OCI-LY1 (cell line): Measurements from ENCODE around the gene AICDA.

ENCODE experiments used
- H2AFZ ChIP-seq: fragments of 200-600 bp; sonication (generic), shearing (Covaris generic); 2 replicates; pipeline ENCODE4 v1.6.0; 2014; ENCODE audit warnings: antibody characterized with exemption, mild to moderate bottlenecking, low read length
- H3F3A ChIP-seq: fragments of 200-600 bp; sonication (generic), shearing (Covaris generic); 2 replicates; pipeline ENCODE4 v1.6.0; 2014; ENCODE audit warnings: mild to moderate bottlenecking, antibody characterized with exemption, low read length, moderate library complexity; ENCODE audit not compliant: insufficient read depth
- H3K27ac ChIP-seq: fragments of 200-600 bp; sonication (generic); 2 replicates; pipeline ENCODE4 v1.5.1; 2014; ENCODE audit warnings: low read length, mixed run types, mild to moderate bottlenecking, low read depth; ENCODE audit not compliant: poor library complexity, severe bottlenecking
- H3K27me3 ChIP-seq: fragments of 200-600 bp; sonication (generic); 2 replicates; pipeline ENCODE4 v1.6.0; 2014; ENCODE audit warnings: antibody characterized with exemption, mild to moderate bottlenecking, low read length, moderate library complexity; ENCODE audit not compliant: insufficient read depth
- H3K36me3 ChIP-seq: fragments of 200-600 bp; sonication (generic); 2 replicates; pipeline ENCODE4 v1.6.1; 2014; ENCODE audit warnings: mild to moderate bottlenecking, antibody characterized with exemption, low read length, moderate library complexity, mixed read lengths; ENCODE audit not compliant: insufficient read depth
- H3K4me1 ChIP-seq: fragments of 200-600 bp; sonication (generic); 2 replicates; pipeline ENCODE4 v1.5.1; 2014; ENCODE audit warnings: mild to moderate bottlenecking, low read length, moderate library complexity; ENCODE audit not compliant: insufficient read depth, severe bottlenecking
- H3K4me2 ChIP-seq: fragments of 200-600 bp; sonication (generic), shearing (Covaris generic); 2 replicates; pipeline ENCODE4 v1.6.1; 2014; ENCODE audit warnings: low read length
- H3K4me3 ChIP-seq: fragments of 200-600 bp; sonication (generic); 2 replicates; pipeline ENCODE4 v1.5.1; 2014; ENCODE audit warnings: low read length, low read depth, mild to moderate bottlenecking, mixed read lengths; ENCODE audit not compliant: poor library complexity, severe bottlenecking
- H3K79me2 ChIP-seq: fragments of 200-600 bp; shearing (Covaris generic); 2 replicates; pipeline ENCODE4 v1.6.1; 2016; ENCODE audit warnings: mixed run types, low read length, mixed read lengths; ENCODE audit not compliant: insufficient read depth
- H3K9ac ChIP-seq: fragments of 200-600 bp; sonication (generic), shearing (Covaris generic); 2 replicates; pipeline ENCODE4 v1.6.1; 2014; ENCODE audit warnings: mild to moderate bottlenecking, low read length, mixed read lengths
- H3K9me2 ChIP-seq: fragments of 200-600 bp; sonication (generic), shearing (Covaris generic); 2 replicates; pipeline ENCODE4 v1.6.1; 2014; ENCODE audit warnings: low read depth, mild to moderate bottlenecking, low read length, mixed read lengths
- H3K9me3 ChIP-seq: fragments of 200-600 bp; shearing (Covaris generic); 2 replicates; pipeline ENCODE4 v1.6.1; 2014; ENCODE audit warnings: low read length, mixed read lengths
- H4K20me1 ChIP-seq: fragments of 200-600 bp; sonication (generic), shearing (Covaris generic); 2 replicates; pipeline ENCODE4 v1.6.0; 2016; ENCODE audit warnings: mild to moderate bottlenecking, low read length; ENCODE audit not compliant: insufficient read depth
- CTCF ChIP-seq: fragments of 200-600 bp; sonication (generic), shearing (Covaris generic); IDR thresholded peaks from 2 replicates; pipeline ENCODE4 v1.5.1; 2017; ENCODE audit warnings: mild to moderate bottlenecking, antibody characterized with exemption, low read length, moderate library complexity, mixed read lengths
- EZH2 ChIP-seq: fragments of 200-600 bp; sonication (generic), shearing (Covaris generic); IDR thresholded peaks from 2 replicates; pipeline ENCODE4 v1.8.0; 2017; ENCODE audit warnings: borderline replicate concordance, mixed run types, mild to moderate bottlenecking, antibody characterized with exemption, low read length, moderate library complexity, mixed read lengths

Gene AICDA

GRCh38 chr12:8612629-8613028, at the start of gene AICDA:
Gene AICDA, minus strand, starts transcription at chr12:8612859. Its CDS starts 92 bp downstream, at chr12:8612767.
- H3K79me2 ChIP-seq = peaks cover 23% of the 10 kb centered on the region
- H2AFZ ChIP-seq = no peak within 1 kb of the TSS
- H3K36me3 ChIP-seq = peaks cover under 1% of the 10 kb centered on the region; the same call in 1 of the 2 replicates
- H3K9me3 ChIP-seq = no peaks in the 10 kb centered on the region
- H3K9me2 ChIP-seq = no peaks in the 10 kb centered on the region
- H3K9ac ChIP-seq = peak within 1 kb of the TSS; percentile 67
- H3K4me1 ChIP-seq = peaks cover 59% of the 10 kb centered on the region
- no peaks in the 10 kb centered on the region for H3K27me3 ChIP-seq
- peak within 1 kb of the TSS; percentile 84 for H3K27ac ChIP-seq
- peak within 1 kb of the TSS; percentile 92 for H3K4me2 ChIP-seq
- H3F3A ChIP-seq = no peaks in the 10 kb centered on the region
- peak within 1 kb of the TSS; percentile 66 for H3K4me3 ChIP-seq
- H4K20me1 ChIP-seq = no peaks in the 10 kb centered on the region
- TF ChIP-seq EZH2 (no peak), CTCF (no peak)

GRCh38 chr12:8661751-8662150, 49.1 kb upstream of the AICDA start:
- H3K9ac ChIP-seq = no peak overlapping the region
- H3K36me3 ChIP-seq = no peaks in the 10 kb centered on the region
- no peak for TF ChIP-seq EZH2
- no peak for TF ChIP-seq CTCF
- no peak overlapping the region for H3K4me2 ChIP-seq
- no peak overlapping the region for H3K4me3 ChIP-seq
- H3K4me1 ChIP-seq = no peaks in the 10 kb centered on the region
- no peaks in the 10 kb centered on the region for H3K27me3 ChIP-seq
- no peak overlapping the region for H3K27ac ChIP-seq
- no peaks in the 10 kb centered on the region for H3F3A ChIP-seq
- no peak overlapping the region for H2AFZ ChIP-seq
- no peaks in the 10 kb centered on the region for H4K20me1 ChIP-seq
- H3K9me2 ChIP-seq = no peaks in the 10 kb centered on the region
- H3K79me2 ChIP-seq = no peaks in the 10 kb centered on the region
- no peaks in the 10 kb centered on the region for H3K9me3 ChIP-seq

GRCh38 chr12:8661016-8661415, 48.4 kb upstream of the AICDA start:
- H3K9me3 ChIP-seq = no peaks in the 10 kb centered on the region
- no peaks in the 10 kb centered on the region for H3K4me1 ChIP-seq
- no peak overlapping the region for H3K4me3 ChIP-seq
- TF ChIP-seq EZH2 (no peak), CTCF (no peak)
- no peaks in the 10 kb centered on the region for H3K79me2 ChIP-seq
- H3K27me3 ChIP-seq = no peaks in the 10 kb centered on the region
- no peaks in the 10 kb centered on the region for H3K9me2 ChIP-seq
- H3K27ac ChIP-seq = no peak overlapping the region
- no peak overlapping the region for H3K9ac ChIP-seq
- no peak overlapping the region for H3K4me2 ChIP-seq
- H3K36me3 ChIP-seq = no peaks in the 10 kb centered on the region
- no peaks in the 10 kb centered on the region for H4K20me1 ChIP-seq
- H3F3A ChIP-seq = no peaks in the 10 kb centered on the region
- no peak overlapping the region for H2AFZ ChIP-seq
